Measurements from ENCODE around the gene NR5A1.
A peak's percentile ranks its signal among the peaks of the same experiment; 100 is the strongest.

Gene NR5A1

DNA sequence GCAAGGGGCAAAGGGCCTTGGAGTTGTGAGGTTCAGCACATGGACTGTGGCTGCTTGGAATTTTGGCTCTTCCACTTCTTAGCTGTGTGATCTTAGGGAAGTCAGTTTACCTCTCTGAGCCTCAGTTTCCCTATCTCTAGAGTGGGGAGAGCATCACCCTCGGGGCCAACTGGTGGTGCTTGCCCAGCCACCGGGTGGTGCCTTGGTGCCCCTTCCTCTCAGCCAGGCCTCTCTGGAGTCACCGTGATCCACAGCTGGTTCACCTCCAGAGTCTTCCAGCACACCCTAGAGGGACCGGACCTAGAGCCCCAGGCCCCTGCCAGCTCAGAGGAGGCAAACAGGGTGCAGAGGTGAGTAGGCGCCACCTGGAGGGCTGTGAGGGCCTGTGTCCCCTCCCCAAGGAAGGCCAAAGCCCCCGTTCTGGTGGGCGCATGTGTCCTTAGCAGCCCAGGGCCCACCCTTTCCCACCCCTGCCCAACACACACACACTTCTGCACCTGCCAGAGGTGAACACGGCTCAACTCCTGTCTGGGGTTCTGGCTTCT lies 49.2 kb downstream of the NR5A1 start:
- DNase-seq (ENCODE audit: low read depth): no peak

- DNase-seq (ENCODE audit: low read depth): no peak
Measured at GRCh38 chr9:124457079-124457886, 49.9 kb downstream of the NR5A1 start.

DNA sequence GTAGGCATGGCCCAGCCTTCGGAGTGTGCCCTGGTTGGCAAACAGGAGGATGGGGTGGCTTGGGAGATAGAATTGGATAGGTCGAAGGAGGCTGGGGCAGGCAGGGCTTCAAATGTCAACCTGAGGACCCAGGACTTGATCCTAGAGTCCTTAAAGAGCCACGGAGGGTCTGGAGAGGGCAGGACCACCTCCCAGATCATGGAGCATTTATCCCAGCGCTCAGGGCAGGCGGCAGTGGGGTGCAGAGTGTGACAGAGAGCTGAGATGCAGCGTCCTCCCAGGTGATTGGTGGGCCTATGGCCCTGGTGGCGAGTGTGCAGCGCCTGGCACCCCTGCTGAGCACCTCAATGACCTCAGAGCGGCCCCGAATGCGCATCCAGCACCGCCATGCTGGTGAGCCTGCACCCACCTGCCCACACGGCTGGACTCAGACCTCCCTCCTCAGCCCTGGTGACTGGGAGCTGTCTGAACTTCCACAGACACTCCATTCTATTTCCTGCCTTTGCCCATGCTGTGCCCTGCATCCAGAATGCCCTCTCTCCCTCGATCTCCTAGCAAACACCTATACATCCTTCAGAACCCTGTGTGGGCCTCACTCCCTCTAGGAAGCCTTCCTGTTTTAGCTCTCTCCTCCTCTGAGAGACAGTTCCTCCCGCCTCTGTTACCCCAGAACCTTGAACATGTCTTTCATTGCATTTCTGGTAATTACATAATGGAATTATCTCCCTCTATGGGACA lies 50.7 kb downstream of the NR5A1 start:
- DNase-seq (ENCODE audit: low read depth): no peak

DNA sequence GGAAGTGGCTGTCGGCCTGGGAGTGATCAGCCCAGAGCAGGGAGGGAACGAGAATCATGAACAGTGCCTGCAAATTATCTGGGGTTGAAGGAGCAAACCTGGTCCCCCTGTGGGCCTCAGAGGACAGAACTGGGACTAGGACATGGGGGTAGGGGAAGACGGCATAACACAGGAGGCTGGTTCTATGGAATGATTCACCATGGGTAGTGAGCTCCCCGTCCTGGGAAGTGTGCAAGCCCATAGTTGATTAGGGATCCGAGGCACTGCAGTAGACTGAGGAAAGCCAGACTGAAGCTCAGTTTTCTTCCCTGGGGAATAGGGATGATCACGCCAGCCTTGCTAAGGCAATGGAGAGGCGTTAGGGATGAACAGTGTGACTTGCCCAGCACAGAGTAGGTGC lies 51.4 kb downstream of the NR5A1 start:
- no peak for DNase-seq (ENCODE audit: low read depth)

DNA sequence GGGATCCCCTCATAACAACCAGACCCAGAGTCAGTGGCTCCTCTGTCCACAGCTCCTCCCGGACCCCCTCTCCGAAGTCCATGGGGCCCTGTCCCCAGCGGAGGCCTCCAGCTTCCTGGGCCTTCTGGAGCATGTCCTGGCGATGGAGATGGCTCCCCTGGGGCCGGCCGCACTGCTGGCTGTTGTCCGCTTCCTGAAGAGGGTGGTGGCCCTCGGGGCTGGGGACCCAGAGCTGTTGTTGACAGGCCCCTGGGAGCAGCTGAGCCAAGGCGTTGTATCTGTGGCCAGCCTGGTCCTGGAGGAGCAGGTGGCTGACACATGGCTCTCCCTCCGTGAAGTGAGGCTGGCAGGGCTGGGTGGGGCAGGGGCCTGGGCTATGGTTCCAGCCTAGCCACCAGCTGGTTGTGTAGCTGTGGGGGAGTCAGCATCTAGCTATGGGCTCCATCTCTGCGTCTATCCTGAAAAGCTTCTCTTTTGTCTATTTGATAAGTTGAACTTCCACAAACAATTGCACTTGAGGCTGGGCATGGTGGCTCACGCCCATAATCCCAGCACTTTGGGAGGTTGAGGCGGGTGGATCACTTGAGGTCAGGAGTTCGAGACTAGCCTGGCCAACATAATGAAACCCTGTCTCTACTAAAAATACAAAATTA lies 52.3 kb downstream of the NR5A1 start:
- DNase-seq (ENCODE audit: low read depth): no peak

- DNase-seq (ENCODE audit: low read depth): no peak
Measured at GRCh38 chr9:124454296-124454695, 52.9 kb downstream of the NR5A1 start.

GRCh38 chr9:124453586-124454191 lies 53.5 kb downstream of the NR5A1 start:
- no peak for DNase-seq (ENCODE audit: low read depth)

DNA sequence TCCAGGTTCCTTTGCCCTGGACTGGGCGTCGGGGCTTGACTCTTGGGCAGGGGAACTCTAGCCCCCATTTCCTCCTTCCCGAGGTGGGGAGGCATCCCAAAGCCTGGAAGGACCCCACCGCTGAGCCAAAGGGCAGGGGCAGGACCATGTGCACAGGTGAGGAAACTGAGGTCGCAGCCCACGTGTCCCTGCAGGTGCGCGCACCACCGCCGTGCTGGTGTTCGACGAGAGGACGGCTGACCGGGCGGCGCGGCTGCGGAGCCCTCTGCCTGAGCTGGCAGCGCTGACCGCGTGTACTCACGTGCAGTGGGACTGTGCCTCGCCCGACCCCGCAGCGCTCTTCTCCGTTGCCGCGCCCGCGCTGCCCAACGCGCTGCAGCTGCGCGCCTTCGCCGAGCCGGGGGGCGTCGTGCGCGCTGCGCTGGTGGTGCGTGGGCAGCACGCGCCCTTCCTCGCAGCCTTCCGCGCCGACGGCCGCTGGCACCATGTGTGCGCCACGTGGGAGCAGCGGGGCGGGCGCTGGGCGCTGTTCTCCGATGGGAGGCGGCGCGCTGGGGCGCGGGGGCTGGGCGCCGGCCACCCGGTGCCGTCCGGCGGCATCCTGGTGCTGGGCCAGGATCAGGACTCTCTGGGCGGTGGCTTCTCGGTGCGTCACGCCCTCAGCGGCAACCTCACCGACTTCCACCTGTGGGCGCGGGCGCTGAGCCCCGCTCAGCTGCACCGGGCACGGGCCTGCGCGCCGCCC lies 54.2 kb downstream of the NR5A1 start:
- DNase-seq (ENCODE audit: low read depth): no peak

DNA sequence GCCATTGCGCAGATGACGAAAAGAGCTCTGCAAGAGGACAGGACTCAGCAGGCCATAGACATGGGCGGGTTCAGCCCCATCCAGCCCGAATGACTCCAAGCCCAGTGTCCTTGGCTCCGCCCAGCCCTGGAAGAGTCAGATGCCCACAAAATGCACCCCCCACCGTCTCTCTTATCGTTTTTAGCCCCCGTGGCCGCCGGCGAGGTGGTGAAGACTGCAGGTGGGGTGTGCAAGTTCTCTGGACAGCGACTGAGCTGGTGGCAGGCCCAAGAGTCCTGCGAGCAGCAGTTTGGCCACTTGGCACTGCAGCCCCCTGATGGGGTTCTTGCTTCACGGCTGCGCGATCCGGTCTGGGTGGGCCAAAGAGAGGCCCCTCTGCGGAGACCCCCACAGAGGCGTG lies 54.9 kb downstream of the NR5A1 start:
- no peak for DNase-seq (ENCODE audit: low read depth)

GRCh38 chr9:124450931-124451661 lies 56.1 kb downstream of the NR5A1 start:
- no peak for DNase-seq (ENCODE audit: low read depth)

GRCh38 chr9:124450241-124450924 lies 56.8 kb downstream of the NR5A1 start, which contains the start of gene ADGRD2:
ADGRD2 (plus strand) TSS chr9:124450451; CDS start chr9:124451667, 1,216 bp downstream.
- DNase-seq (ENCODE audit: low read depth): no peak

GRCh38 chr9:124449381-124450151 lies 57.6 kb downstream of the NR5A1 start:
- peak; percentile 10 for DNase-seq (ENCODE audit: low read depth)

- no peak for DNase-seq (ENCODE audit: low read depth)
Measured at GRCh38 chr9:124448019-124448418, 59.2 kb downstream of the NR5A1 start.

- DNase-seq (ENCODE audit: low read depth): no peak
Measured at GRCh38 chr9:124447297-124447661, 59.9 kb downstream of the NR5A1 start.

- no peak for DNase-seq (ENCODE audit: low read depth)
Measured at GRCh38 chr9:124444166-124444565, 63.0 kb downstream of the NR5A1 start.

GRCh38 chr9:124443625-124444024 lies 63.6 kb downstream of the NR5A1 start:
- no peak for DNase-seq (ENCODE audit: low read depth)

DNA sequence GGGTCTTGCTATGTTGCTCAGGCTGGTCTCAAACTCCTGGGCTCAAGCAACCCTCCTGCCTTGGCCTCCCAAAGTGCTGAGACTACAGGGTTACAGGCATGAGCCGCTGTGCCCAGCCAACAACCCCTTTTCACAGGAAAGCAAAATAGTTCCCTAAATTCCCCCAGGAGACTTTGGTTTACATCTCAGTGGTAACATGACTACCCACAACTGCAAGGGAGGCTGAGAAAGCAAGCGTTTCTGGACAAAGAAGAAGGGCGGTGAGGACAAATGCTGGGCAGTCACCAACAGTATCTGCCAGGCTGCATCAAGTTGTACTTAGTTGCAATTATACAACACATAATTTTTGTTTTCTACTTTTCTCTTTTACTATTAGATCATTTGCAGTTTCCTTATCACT lies 64.4 kb downstream of the NR5A1 start:
- no peak for DNase-seq (ENCODE audit: low read depth)

GRCh38 chr9:124442379-124442778 lies 64.8 kb downstream of the NR5A1 start:
- no peak for DNase-seq (ENCODE audit: low read depth)

- no peak for DNase-seq (ENCODE audit: low read depth)
Measured at GRCh38 chr9:124441291-124441690, 65.9 kb downstream of the NR5A1 start.
